Effector CD4-positive, alpha-beta T cell (primary cell): Measurements from ENCODE around the gene FAM111A.
A peak's percentile ranks its signal among the peaks of the same experiment; 100 is the strongest.

Experiments
- DNase-seq: peaks from one replicate; pipeline ENCODE4 v3.0.0-alpha.2; 2020

The FAM111A gene

DNA sequence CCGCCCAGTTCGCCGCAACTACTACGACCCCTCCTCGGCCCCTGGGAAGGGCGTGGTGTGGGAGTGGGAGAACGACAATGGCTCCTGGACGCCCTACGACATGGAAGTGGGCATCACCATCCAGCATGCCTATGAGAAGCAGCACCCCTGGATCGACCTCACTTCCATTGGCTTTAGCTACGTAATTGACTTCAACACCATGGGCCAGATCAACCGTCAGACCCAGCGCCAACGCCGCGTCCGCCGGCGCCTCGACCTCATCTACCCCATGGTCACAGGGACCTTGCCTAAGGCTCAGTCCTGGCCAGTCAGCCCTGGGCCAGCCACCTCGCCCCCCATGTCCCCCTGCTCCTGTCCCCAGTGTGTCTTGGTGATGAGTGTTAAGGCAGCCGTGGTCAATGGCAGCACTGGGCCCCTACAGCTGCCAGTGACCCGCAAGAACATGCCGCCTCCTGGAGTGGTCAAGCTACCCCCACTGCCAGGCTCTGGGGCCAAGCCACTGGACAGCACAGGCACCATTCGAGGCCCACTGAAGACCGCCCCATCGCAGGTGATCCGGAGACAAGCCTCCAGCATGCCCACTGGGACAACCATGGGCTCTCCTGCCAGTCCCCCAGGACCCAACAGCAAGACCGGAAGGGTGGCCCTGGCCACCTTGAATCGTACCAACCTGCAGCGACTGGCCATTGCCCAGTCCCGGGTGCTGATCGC, 39.2 kb downstream of the FAM111A start:
- DNase-seq = no peak

GRCh38 chr11:59182457-59183151, 39.9 kb downstream of the FAM111A start:
- no peak for DNase-seq

GRCh38 chr11:59183771-59184170, 41.1 kb downstream of the FAM111A start:
- DNase-seq = no peak

- DNase-seq = no peak
Measured at GRCh38 chr11:59184691-59185339, 42.2 kb downstream of the FAM111A start.

GRCh38 chr11:59185386-59185945, 42.8 kb downstream of the FAM111A start:
- no peak for DNase-seq

- peak; percentile 42 for DNase-seq
Measured at GRCh38 chr11:59186130-59186594, 43.5 kb downstream of the FAM111A start.

DNA sequence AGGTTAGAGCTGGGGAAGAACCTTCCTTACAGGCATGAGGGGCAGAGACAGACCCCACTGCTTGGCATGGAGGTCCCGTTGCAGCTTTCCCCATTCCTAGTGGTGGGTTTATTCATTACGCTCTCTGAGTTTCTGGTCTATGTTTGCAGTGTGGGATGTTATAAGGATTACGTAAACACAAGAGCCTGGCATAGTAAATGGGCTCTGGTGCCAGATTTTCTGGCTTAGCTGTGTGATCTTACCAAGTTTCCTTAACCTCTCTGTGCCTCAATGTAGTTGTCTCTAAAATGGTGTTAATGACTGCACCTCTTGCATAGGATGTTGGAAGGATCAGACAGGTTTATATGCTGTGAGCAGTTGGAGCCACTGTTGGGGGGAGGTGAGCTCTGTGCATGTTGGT, 44.4 kb downstream of the FAM111A start:
- no peak for DNase-seq

- DNase-seq = no peak
Measured at GRCh38 chr11:59187587-59187986, 44.9 kb downstream of the FAM111A start.

GRCh38 chr11:59188954-59189353, 46.3 kb downstream of the FAM111A start:
- no peak for DNase-seq

- DNase-seq = no peak
Measured at GRCh38 chr11:59189986-59190385, 47.3 kb downstream of the FAM111A start.

GRCh38 chr11:59191095-59191494, 48.4 kb downstream of the FAM111A start:
- no peak for DNase-seq

- no peak for DNase-seq
Measured at GRCh38 chr11:59191890-59192289, 49.2 kb downstream of the FAM111A start.

DNA sequence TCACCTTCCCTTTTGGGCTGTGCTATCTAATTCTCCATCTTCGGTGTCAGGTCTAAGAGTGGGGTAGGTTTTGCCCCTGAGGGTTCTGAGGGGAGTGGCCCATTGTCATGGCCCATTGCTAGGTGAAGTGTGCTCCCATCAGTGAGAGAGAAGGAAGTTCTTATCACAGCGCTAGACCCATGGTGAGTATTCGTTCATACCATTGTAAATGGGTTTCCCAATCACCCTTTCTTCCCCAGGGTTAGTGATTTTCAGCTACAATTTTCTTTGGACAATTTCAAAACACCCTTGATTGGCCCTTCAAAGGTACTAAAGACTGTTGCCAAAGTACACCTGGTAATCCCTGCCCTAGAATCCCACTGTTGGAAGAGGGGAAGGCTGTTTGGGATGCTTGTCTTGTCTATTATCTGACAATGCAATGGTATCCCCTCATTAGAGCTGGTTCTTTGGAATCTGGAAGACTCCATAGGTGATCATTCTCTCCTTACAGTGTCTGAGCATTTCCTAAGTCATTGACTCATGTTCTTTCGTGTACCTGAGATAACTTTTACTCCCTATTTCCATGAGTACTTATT, 49.9 kb downstream of the FAM111A start:
- no peak for DNase-seq

DNA sequence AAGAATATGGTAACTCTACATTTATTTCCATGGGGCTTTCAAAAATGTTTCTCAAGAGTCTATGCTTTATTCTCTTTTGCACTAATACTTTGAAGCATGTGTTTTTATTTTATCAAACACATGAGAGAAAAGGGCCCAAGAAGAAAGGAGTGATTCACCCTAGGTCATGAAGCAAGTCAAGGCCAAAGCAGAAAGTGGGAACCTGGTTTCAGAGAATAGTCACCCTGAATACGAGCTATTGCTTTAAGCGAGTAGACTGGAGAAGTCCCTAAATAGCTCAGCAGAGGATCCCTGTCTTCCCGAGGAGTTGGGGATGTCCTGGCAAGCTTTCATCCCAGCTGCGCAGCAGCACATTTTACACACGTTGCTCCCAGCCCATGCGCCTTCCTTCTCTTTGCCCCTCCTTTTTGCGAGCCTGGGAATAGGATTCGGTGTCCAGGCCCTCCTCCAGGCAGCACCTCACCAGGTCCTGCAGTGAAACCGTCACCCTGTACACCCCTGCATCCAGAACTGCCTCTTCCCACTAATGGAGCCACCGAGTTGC, 51.0 kb downstream of the FAM111A start:
- no peak for DNase-seq

- DNase-seq = no peak
Measured at GRCh38 chr11:59195586-59195985, 52.9 kb downstream of the FAM111A start.

- DNase-seq = no peak
Measured at GRCh38 chr11:59196777-59197176, 54.1 kb downstream of the FAM111A start.

GRCh38 chr11:59197991-59198390, 55.3 kb downstream of the FAM111A start:
- no peak for DNase-seq

- DNase-seq = no peak
Measured at GRCh38 chr11:59198726-59199125, 56.1 kb downstream of the FAM111A start.

DNA sequence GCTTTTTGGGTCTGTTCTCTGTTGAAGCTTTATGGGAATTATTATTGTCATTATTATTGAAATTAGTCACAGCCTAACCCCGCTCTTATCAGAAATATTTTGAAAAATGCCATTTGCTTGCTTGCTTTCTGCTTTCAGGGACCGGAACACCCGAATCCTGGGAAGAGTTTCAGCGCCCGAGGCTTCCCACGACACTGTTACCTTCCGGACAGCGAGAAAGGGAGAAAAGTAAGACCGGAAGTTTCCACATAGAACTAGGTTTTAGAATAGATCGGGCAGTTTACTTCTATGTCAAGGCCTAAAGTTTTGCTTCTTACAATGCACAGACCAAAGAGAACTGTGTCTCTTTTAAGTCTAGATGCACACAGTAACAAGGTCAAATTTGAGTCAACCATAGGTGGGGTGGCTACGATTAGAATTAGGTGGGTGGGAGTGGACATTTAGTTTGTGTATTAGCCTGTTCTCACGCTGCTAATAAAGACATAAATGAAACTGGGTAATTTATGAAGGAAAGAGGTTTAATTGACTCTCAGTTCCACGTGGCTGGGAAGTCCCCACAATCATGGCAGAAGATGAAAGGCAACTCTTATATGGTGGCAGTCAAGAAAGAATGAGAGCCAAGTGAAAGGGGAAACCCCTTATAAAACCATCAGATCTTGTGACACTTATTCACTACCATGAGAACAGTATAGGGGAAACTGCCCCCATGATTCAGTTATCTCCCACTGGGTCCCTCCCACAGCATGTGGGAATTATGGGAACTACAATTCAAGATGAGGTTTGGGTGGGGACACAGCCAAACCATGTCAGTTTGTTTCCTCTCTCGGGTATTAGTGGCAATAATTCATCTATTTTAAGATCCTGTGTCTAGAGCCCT, 57.1 kb downstream of the FAM111A start:
- DNase-seq = no peak

- DNase-seq = no peak
Measured at GRCh38 chr11:59200423-59200746, 57.7 kb downstream of the FAM111A start.

DNA sequence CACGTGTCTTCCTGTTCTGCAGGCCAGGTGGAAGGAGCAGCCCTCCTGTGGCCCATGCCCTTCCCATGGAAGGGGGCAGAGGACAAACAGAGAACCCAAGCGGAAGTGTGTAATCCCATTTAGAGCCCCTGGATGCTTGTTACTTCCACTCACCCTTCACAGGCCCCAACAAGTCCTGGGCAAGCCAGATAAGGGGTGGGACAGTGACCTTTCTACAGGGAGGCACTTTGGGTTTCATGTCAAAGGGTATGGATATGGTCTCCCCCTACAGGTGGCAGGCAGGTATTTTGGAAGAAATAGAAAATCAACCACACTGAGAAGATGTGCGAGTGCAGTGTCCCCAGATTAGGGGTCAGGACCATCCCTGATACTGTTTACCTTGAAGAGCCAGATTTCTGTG, 58.7 kb downstream of the FAM111A start:
- no peak for DNase-seq
